ENCODE measurements around the gene MYL3.

Gene MYL3

DNA sequence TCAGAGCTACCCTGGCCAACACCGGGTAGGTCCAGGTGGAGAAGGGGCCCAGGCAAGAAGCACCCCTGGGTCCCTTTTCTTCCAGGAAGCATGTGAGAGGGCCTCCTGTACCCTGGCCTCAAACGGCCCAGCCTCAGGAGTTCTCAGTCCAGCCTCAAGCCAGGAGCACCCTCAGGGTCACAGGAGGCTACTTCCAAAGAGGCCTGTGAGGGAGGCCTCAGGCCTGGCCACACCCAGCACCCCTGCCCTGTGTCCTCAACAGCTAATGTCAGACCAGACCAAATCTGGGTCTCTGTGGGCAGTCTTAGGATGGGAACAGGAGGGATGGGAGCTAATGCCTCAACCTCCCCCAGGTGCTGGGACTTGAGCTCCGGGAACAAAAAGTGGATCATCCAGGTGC, 37.8 kb upstream of the MYL3 start:
- TF ChIP-seq CTCF (IDR thresholded peaks at IDR 0.05; ENCODE audit: low read depth, low read length) = no peak
- H3K4me3 ChIP-seq (ENCODE audit: low read depth, low read length) = no peak overlapping the region
- H3K27me3 ChIP-seq (ENCODE audit: insufficient read depth, low read depth, severe bottlenecking) = no peaks in the 10 kb centered on the region
- no peaks in the 10 kb centered on the region for H3K9me3 ChIP-seq (ENCODE audit: severe bottlenecking)
- no peaks in the 10 kb centered on the region for H3K36me3 ChIP-seq
- no peak for DNase-seq
- no peak overlapping the region for H3K27ac ChIP-seq

- H3K9me3 ChIP-seq (ENCODE audit: severe bottlenecking) = no peaks in the 10 kb centered on the region
- no peak overlapping the region for H3K4me3 ChIP-seq (ENCODE audit: low read depth, low read length)
- DNase-seq = no peak
- TF ChIP-seq CTCF (IDR thresholded peaks at IDR 0.05; ENCODE audit: low read depth, low read length) = no peak
- no peaks in the 10 kb centered on the region for H3K36me3 ChIP-seq
- no peak overlapping the region for H3K27ac ChIP-seq
- H3K27me3 ChIP-seq (ENCODE audit: insufficient read depth, low read depth, severe bottlenecking) = no peaks in the 10 kb centered on the region
These were observed 37.1 kb upstream of the MYL3 start for GRCh38 chr3:46900356-46900755.

GRCh38 chr3:46900007-46900292, 36.7 kb upstream of the MYL3 start:
- no peaks in the 10 kb centered on the region for H3K36me3 ChIP-seq
- H3K9me3 ChIP-seq (ENCODE audit: severe bottlenecking) = no peaks in the 10 kb centered on the region
- H3K4me3 ChIP-seq (ENCODE audit: low read depth, low read length) = no peak overlapping the region
- no peak overlapping the region for H3K27ac ChIP-seq
- TF ChIP-seq CTCF (IDR thresholded peaks at IDR 0.05; ENCODE audit: low read depth, low read length) = no peak
- no peak for DNase-seq
- no peaks in the 10 kb centered on the region for H3K27me3 ChIP-seq (ENCODE audit: insufficient read depth, low read depth, severe bottlenecking)

- Histone ChIP-seq H3K27ac (no peak overlapping the region), H3K4me3 (ENCODE audit: low read depth, low read length) (no peak overlapping the region), H3K27me3 (ENCODE audit: insufficient read depth, low read depth, severe bottlenecking) (no peaks in the 10 kb centered on the region), H3K36me3 (no peaks in the 10 kb centered on the region), H3K9me3 (ENCODE audit: severe bottlenecking) (no peaks in the 10 kb centered on the region)
- no peak for DNase-seq
- no peak for TF ChIP-seq CTCF (IDR thresholded peaks at IDR 0.05; ENCODE audit: low read depth, low read length)
These were observed 36.1 kb upstream of the MYL3 start for GRCh38 chr3:46899151-46900006.

GRCh38 chr3:46898321-46899150, 35.3 kb upstream of the MYL3 start:
- Histone ChIP-seq H3K9me3 (ENCODE audit: severe bottlenecking) (no peaks in the 10 kb centered on the region), H3K4me3 (ENCODE audit: low read depth, low read length) (no peak overlapping the region), H3K36me3 (no peaks in the 10 kb centered on the region), H3K27me3 (ENCODE audit: insufficient read depth, low read depth, severe bottlenecking) (no peaks in the 10 kb centered on the region), H3K27ac (no peak overlapping the region)
- no peak for DNase-seq
- no peak for TF ChIP-seq CTCF (IDR thresholded peaks at IDR 0.05; ENCODE audit: low read depth, low read length)

All from WERI-Rb-1 (cell line).